Fibroblast of skin of left biceps (primary cell): ENCODE measurements around the gene PLCH1.

Source experiments
- DNase-seq, 2 experiments: peaks; one replicate each; pipeline ENCODE4 v3.0.0-alpha.2; 2013; ENCODE audit warnings: low read depth in 2 of 2

The PLCH1 gene, protein sequence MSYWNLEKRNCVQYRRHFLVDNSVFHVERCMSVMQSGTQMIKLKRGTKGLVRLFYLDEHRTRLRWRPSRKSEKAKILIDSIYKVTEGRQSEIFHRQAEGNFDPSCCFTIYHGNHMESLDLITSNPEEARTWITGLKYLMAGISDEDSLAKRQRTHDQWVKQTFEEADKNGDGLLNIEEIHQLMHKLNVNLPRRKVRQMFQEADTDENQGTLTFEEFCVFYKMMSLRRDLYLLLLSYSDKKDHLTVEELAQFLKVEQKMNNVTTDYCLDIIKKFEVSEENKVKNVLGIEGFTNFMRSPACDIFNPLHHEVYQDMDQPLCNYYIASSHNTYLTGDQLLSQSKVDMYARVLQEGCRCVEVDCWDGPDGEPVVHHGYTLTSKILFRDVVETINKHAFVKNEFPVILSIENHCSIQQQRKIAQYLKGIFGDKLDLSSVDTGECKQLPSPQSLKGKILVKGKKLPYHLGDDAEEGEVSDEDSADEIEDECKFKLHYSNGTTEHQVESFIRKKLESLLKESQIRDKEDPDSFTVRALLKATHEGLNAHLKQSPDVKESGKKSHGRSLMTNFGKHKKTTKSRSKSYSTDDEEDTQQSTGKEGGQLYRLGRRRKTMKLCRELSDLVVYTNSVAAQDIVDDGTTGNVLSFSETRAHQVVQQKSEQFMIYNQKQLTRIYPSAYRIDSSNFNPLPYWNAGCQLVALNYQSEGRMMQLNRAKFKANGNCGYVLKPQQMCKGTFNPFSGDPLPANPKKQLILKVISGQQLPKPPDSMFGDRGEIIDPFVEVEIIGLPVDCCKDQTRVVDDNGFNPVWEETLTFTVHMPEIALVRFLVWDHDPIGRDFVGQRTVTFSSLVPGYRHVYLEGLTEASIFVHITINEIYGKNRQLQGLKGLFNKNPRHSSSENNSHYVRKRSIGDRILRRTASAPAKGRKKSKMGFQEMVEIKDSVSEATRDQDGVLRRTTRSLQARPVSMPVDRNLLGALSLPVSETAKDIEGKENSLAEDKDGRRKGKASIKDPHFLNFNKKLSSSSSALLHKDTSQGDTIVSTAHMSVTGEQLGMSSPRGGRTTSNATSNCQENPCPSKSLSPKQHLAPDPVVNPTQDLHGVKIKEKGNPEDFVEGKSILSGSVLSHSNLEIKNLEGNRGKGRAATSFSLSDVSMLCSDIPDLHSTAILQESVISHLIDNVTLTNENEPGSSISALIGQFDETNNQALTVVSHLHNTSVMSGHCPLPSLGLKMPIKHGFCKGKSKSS (N-terminal part only)

DNA sequence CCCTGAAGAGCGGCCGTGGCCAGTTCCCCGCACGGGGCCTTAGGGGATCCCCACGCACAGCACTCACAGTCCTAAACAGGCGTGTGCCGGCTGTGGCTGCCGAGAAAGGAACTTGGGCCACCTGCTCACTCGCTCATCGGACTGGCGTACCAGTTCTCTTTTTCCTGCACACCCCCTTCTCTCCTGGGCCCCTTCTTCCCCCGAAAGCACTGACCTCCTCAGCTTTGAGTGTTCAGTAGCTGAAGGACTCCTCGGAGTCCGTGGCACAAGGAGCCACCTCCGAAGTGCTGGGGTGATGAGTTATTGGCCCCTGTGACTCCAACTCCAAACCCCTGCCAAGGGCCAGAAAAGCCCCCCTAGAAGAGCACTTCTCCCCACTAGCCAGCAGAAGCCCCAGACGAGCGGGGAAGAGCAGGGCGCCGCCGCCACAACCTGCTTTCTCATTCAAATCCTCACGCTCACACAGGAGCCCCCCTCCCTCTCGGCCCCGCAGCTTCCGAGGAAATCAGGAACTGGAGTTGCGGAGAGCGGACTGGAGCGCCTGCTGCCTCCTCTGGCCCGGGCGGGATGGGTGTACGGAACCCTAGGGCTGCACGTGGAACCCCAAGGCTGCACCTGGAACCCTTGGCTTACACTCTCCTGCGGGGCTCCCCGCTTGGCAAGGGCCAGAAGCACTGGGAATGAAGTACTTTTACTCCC, at the start of gene PLCH1:
Gene PLCH1 (minus strand): TSS at position 446 of the 699 bp plus-strand sequence. CDS start 40,847 bp downstream, outside the sequence.
- no peak for DNase-seq

GRCh38 chr3:155792532-155792931, 47.7 kb upstream of the PLCH1 start:
- no peak for DNase-seq

GRCh38 chr3:155791190-155791589, 46.3 kb upstream of the PLCH1 start:
- no peak for DNase-seq

DNA sequence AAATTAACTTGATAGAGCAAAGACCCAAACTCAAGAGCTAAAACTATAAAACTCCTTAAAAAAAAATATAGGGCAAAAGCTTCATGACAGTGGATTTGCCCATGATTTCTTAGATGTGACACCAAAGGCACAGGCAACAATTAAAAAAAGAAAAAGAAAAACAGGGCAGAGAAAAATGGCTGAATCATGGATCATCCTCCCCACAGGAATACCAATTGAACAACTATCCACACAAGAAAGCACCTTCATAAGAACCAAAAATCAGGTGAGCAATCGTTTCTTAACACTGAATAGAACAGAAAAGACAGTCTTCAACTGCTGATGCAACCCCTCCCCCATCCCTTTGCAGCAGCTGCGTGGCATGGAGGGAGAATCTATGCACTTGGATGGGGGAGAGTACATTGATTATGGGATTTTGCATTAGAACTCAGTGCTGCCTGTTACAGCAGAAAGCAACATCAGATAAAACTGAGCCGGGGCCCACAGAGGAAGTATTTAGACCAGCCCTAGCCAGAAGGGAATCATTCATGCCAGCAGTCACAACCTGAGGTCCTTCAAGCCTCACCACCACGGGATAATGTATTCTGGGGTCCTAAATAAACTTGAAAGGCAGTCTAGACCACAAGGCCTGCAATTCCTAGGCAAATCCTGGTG, 45.5 kb upstream of the PLCH1 start:
- no peak for DNase-seq

GRCh38 chr3:155785662-155786295, 40.9 kb upstream of the PLCH1 start:
- no peak for DNase-seq

DNA sequence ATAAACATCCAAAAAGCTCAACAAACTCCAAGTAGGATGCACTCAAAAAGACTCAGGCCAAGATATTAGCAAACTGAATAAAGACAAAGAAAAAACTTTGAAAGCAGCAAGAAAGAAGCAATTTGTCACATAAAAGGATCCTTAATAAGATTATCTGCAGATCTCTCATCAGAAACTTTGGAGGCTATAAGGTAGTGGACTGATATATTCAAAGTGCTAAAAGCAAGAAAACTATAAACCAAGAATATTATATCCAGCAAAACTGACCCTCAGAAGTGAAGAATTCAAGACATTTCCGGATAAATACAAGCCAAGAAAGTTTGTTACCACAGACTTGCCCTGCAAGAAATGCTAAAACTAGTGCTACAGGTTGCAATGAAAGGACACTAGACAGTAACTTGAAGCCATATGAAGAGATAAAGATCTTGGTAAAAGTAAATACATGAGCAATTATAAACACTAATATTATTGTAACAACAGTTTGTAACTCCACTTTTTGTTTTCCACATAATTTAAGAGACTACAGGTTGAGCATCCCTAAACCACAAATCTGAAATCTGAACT, 37.6 kb upstream of the PLCH1 start:
- no peak for DNase-seq

GRCh38 chr3:155780291-155780690, 35.4 kb upstream of the PLCH1 start:
- no peak for DNase-seq

DNA sequence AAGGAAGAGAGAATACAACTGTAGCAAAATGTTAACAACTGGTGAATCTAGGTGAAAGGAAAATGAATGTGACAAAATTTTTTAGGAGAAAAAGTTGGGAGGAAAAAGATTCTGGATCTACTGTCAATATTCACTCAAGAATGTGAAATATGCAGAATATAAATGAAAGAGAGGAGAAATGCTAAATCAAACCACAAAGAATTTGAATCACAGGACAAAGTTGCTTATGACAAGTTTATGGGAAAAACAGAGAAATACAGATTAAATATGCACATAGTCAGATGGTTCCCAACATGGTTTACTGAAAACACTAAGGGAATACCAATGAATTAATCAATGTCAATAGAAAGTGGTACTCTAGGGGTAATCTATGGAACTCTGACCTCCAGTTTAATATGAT, 33.6 kb upstream of the PLCH1 start:
- DNase-seq = no peak

DNA sequence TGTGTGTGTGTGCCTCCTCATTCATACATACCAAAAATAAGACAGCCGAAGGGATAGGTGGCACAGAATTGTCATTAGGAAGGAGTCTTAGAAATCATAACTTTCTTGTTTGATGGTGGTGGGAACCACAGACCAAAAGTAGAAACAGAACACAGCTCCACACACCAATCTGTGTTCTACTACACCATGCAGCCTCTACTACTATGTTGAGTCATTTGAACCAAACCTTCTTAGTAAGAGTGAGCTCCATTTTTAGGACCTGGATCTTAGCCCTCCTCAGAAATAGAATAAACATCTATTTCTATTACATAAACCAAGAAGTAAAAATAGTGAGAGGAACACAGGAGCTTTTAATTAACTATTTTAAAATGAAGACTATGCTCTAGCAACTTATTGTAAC, 27.9 kb upstream of the PLCH1 start:
- no peak for DNase-seq

DNA sequence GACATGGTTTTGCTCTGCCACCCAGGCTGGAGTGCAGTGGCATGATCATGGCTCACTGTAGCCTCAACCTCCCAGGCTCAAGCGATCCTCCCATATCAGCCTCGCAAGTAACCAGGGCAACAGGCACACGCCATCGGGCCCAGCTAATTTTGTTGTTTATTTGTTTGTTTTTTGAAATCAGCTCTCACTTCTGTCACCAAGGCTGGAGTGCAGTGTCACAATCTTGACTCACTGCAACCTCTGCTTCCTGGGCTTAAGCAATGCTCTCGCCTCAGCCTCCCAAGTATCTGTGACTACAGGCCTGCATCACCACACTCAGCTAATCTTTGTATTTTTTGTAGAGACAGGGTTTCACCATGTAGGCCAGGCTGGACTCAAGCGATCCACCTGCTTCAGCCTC, 26.3 kb upstream of the PLCH1 start:
- no peak for DNase-seq

DNA sequence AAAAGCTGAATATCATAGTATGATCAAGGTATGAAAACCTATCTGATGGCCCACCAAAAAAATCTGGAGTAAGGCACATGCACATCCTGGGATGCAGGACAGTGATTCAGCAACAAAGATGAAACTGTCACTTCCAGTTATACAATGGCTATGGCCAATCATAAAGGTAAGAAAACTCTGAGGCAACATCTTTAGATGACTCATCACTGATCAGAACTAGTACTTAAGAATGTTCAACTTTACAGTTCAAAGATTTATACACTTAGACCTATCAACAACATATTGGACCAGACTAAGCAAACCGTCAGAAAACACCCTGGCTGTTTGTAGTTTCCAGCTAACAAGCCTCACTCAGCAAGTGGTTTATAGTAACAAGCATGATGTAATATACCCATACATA, 21.3 kb upstream of the PLCH1 start:
- no peak for DNase-seq

DNA sequence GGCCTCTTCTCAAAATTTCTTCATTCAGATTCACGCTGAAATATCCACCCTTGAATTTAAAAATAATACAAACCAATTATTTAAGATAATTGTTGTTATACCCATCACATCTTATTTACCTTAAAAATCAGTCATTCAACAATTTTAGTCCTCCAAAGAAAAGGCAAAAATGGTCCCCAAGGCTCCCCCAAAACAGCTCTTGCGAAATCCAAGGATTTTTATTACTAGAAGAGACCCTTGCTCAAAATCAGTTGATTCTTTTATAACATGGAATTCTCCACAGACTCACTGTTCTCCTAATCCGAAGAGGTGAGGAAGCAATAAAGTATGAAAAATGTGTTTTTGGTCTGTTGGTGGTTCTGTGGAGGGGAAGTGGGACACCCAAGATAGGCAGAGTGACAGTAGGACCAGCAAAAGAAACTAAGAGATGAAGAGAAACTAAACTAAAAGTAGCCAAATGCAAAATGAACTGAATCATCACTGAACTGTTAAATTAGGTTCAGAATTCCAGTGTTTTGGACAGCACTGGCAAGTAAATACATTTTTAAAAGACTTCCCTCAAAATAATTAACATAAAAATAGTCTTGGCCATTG, 19.1 kb upstream of the PLCH1 start:
- no peak for DNase-seq

DNA sequence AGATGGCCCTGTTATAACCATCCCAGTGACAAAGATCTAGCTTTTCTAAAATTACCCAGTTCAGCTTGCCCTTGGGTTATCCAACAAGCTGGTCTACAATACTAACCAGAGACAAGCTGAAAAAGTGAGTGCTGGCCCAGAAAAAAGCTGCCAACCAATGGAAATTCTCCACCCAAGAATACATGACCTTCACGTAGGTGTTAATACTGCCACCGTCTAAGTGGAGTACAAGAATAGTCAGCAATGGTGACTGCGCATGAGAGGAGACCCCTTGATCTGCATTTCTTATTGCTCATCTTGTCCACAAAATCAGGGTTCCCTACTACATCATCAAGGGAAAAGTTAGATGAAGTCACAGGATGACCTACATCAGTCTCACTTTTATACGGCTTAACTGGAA, 15.8 kb upstream of the PLCH1 start:
- no peak for DNase-seq

GRCh38 chr3:155757577-155757976, 12.7 kb upstream of the PLCH1 start:
- DNase-seq = no peak

DNA sequence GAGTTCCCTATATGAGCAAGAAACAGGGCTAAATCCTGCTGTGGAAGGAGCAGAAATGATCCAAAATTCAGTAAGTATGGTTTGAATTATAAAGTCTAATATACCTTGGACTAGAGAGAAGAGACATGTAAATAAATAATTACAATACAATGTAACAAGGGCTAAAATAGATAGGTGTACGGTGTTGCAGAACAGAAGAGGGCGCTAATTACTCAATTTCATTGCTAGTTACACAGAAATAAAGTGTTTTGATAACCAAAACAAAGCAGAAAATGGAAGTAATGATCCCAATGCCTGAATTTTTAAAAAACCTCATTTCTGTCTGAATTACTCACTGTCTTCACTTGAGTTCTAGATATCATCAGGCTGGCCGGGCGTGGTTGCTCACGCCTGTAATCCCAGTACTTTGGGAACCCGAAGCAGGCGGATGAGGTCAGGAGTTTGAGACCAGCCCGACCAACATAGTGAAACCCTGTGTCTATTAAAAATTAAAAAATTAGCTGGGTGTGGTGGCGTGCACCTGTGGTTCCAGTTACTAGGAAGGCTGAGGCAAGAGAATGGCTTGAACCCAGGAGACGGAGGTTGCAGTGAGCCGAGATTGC, 8.3 kb upstream of the PLCH1 start:
- no peak for DNase-seq

DNA sequence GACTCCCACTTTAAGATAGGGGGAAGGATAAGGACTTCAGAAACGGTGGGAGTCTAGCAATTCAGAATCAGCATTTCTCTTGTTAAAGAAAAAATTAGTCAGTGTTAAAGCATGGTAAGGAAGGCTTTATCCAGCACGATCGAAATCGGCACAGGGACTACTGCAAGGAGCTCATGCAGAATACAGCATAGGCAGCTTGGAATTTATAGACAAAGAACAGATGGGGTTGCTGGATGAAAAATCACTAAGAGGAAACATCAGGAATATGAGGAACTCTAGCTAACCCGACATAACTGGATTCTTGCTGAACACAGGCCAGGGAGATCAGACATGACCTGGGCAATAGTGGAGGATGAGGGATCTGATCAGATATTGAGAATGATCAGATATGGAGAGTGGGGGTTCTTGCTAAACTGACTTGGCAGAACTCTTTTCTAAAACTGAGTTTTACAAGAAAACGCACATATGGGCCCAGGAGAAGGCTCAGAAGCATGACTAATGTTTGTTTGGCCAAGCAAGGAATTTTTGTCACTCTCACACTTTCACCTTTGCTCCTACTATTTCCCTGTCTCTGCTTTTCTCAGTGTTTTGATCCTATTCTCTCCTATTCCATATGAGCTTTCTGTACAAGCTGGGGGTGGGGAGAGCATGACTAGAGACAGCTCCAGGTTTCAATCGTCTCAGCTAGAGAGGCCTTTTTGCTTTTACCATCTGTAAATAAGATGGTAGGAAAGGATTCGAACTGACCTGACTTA, 3.9 kb upstream of the PLCH1 start:
- DNase-seq = no peak

DNA sequence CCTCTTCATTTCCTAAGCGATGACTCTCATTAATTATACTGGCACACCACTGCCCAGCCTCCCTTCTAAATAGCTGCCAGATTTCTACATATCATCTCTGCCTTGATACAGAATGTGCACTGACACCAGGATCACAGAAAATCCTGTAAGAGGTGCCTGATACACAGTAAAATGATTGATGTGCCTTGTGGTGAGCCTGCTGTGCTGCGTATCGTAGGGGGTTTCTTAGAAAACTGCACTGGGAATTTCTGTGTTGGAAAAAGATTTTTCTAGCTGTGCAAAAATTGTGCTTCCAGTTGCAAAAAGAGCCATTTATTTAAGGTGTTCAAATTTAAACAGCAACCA, 3.0 kb upstream of the PLCH1 start:
- DNase-seq = no peak

- no peak for DNase-seq
Measured at GRCh38 chr3:155747286-155747945, 2.5 kb upstream of the PLCH1 start.
